Measurements from ENCODE around the gene USP25.

- TF ChIP-seq, protein P1, sequence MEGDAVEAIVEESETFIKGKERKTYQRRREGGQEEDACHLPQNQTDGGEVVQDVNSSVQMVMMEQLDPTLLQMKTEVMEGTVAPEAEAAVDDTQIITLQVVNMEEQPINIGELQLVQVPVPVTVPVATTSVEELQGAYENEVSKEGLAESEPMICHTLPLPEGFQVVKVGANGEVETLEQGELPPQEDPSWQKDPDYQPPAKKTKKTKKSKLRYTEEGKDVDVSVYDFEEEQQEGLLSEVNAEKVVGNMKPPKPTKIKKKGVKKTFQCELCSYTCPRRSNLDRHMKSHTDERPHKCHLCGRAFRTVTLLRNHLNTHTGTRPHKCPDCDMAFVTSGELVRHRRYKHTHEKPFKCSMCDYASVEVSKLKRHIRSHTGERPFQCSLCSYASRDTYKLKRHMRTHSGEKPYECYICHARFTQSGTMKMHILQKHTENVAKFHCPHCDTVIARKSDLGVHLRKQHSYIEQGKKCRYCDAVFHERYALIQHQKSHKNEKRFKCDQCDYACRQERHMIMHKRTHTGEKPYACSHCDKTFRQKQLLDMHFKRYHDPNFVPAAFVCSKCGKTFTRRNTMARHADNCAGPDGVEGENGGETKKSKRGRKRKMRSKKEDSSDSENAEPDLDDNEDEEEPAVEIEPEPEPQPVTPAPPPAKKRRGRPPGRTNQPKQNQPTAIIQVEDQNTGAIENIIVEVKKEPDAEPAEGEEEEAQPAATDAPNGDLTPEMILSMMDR (IDR thresholded peaks at IDR 0.05) = no peak
- TF ChIP-seq POLR2A (IDR thresholded peaks at IDR 0.05) = no peak
These were observed 68.0 kb downstream of the USP25 start for GRCh38 chr21:15797577-15798363.
